NOMO-1 treated with DMSO at 0.1 percent for 48 hours (cell line): ENCODE data around the gene GBX2.
"Not testable (repeated sequence)": the region's sequence is repeated elsewhere in the genome, so short reads cannot be mapped to it uniquely, and the experiment has no call there.

ENCODE experiments used
- DNase-seq: peaks from one replicate; lab custom pipeline; 2025; ENCODE audit not compliant: unreplicated experiment; lab: John Stamatoyannopoulos, UW

GBX2 gene

GRCh38 chr2:236156860-236157194 is 11.4 kb downstream of the GBX2 start:
- DNase-seq: no peak

- DNase-seq: no peak
Observed at GRCh38 chr2:236156095-236156859, 11.9 kb downstream of the GBX2 start.

- DNase-seq: no peak
Observed at GRCh38 chr2:236155406-236155805, 12.8 kb downstream of the GBX2 start.

DNA sequence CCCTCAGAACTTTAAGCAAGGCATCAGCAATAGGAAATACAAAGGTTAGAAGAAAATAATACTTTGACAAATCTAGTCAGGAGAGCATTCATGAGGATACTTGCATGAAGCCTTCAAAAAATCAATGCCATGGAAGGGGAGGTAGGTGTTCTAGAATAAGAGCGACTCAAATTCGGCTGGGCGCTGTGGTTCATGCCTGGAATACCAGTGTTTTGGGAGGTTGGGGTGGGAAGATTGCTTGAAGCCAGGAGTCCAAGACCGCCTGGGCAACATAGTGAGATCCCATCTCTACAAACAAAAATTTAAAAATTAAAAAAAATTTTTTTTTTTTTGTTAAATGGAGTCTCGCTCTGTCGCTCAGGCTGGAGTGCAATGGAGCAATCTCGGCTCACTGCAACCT is 21.8 kb downstream of the GBX2 start:
- DNase-seq: no peak

GRCh38 chr2:236143811-236144210 is 24.4 kb downstream of the GBX2 start:
- DNase-seq: no peak

- DNase-seq: not testable (repeated sequence)
Observed at GRCh38 chr2:236141616-236142015, 26.6 kb downstream of the GBX2 start.

GRCh38 chr2:236137066-236137465 is 31.1 kb downstream of the GBX2 start:
- DNase-seq: no peak

- DNase-seq: no peak
Observed at GRCh38 chr2:236136538-236136937, 31.6 kb downstream of the GBX2 start.

- DNase-seq: no peak
Observed at GRCh38 chr2:236133410-236134012, 34.7 kb downstream of the GBX2 start.

- no peak for DNase-seq
Observed at GRCh38 chr2:236131073-236131692, 37.0 kb downstream of the GBX2 start.

DNA sequence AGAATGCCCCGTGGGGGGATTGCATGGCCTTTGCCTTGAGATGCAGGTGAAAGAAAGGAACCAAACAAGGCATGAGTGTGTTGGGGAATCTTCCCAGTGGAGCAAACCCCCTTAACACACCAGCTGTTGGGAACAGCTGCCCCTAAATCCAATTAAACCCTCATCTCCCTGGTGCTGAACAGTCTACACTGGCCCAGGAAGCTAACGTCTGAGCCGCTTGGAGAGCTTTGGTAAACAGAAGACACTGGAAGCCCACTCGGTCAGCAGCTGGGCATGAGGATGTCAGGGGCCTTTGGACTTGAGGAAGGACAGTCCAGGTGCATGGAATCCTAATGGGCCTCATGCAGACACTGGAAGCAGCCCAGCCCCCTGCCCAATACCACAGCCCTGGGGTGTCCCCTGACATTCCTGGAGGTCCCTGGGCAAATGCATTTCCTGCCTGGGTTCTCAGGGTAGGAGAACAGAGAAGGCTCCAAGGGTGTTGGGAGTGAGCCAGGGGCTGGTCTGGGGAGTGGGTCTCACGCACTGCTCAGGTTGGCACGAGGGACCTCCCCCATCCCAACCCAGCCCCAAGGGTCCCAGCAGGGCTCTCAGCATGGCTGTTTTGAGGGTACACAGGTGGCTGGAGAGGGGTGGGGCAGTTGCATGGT is 37.7 kb downstream of the GBX2 start:
- DNase-seq: no peak

- DNase-seq: no peak
Observed at GRCh38 chr2:236129935-236130334, 38.3 kb downstream of the GBX2 start.

DNA sequence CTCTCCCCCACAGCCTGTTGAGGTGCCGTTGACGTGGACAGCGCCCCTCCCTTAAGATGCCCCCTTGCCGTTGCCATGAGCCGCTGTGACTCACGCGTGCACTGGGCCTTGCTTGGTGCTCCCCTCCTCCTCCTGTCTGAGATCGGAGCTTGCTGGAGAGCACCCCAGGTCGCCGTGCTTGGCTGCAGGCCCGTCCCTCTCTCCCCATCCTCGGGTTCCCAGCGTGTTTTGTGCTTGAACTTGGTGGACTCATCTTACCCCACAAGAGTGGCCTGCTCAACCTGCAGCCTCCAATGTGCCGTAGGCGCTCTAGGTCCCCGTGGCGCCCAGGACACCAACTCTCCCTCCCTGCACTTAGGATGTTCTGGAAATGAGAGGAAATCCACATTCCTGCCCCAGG is 39.9 kb downstream of the GBX2 start:
- DNase-seq: no peak

- DNase-seq: no peak
Observed at GRCh38 chr2:236127010-236127409, 41.2 kb downstream of the GBX2 start.

GRCh38 chr2:236125541-236125940 is 42.6 kb downstream of the GBX2 start:
- no peak for DNase-seq

DNA sequence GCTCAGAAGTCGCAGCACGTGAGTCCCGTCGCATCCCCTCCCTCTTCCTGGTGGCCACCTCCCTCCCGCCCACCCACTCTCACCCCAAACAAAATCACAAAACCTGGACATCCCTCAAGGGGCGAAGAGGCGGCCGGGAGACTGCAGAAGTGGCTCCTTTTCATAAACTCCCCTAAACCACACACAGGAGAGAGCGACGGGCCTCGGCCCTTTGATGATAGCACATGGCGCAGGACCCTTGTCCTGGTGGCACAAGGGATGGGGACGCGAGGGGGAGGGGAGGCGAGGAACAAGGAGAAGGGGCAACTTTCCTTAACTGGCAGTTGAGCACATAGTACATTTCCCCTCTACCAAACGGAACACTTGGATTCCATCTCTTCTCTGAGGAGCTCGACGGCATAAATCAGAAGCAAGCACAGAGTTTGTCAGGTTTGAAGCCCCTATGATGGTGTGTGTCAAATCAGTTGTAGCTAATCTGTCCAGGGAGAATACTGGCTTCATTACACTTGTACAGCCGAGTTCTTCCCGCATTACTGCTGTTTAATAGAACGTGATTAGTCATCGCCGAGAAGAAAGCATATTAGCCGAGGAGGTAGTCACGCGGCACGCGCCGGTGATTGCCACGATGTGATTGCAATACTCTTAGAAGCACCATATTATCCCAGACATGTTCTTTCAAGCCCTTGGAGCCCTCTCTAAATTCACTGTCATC is 43.8 kb downstream of the GBX2 start:
- DNase-seq: no peak

DNA sequence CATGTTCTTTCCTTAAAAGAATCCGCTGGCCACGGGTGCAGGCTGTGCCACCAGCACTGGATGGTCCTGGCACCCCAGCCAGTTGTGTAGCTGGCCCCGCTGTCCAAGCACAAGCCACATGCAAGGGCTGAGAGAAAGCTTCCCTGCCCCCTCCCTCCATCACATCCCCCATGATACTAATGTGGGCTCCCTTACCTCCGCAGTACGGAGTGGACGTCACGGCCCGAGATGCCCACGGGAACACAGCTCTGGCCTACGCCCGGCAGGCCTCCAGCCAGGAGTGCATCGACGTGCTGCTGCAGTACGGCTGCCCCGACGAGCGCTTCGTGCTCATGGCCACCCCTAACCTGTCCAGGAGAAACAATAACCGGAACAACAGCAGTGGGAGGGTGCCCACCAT is 44.5 kb downstream of the GBX2 start:
- no peak for DNase-seq

GRCh38 chr2:236122236-236122635 is 46.0 kb downstream of the GBX2 start:
- no peak for DNase-seq

GRCh38 chr2:236121546-236121945 is 46.6 kb downstream of the GBX2 start:
- no peak for DNase-seq

DNA sequence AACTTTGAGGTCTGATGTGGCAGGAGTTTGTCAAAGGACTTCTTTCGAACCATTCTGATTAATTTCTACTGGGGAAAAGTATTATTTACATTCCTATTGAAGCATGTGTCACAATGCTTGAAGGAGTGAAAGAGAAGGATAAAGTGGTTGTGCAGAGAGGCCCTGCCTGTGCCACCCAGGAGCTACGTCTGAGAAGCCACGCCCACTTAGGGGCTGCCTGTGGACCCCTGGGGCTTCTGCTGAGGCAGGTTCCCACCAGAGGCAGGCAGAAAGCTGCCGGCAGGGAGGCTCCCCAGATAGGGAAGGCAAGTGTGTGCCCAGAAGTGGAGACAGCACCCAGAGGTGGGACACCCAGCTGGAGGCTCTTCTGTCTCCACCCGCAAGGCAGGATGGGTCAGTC is 47.4 kb downstream of the GBX2 start:
- DNase-seq: no peak

DNA sequence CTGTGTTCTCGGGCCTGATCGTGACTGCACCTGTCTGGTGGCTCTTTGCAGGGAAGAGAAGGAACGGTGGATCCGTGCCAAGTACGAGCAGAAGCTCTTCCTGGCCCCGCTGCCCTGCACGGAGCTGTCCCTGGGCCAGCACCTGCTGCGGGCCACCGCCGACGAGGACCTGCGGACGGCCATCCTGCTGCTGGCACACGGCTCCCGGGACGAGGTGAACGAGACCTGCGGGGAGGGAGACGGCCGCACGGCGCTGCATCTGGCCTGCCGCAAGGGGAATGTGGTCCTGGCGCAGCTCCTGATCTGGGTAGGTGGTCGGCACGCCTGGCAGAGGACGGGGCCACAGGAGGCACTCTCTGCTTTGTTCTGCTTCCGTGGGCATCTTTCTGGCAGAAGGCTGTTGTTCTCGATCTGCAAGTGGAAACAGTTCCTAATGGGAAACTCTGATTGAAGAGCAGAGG is 48.0 kb downstream of the GBX2 start:
- no peak for DNase-seq
